NOMO-1 treated with dmso at 0.1 percent for 144 hours (cell line): Measurements from ENCODE around the gene USH2A.

Experiments used
- DNase-seq: peaks from one replicate; lab custom pipeline; 2025; ENCODE audit not compliant: unreplicated experiment; lab: John Stamatoyannopoulos, UW

The USH2A gene

GRCh38 chr1:215807911-215808436 lies 615.3 kb downstream of the USH2A start:
- DNase-seq: no peak

- DNase-seq: no peak
Observed at GRCh38 chr1:215807218-215807617, 616.0 kb downstream of the USH2A start.

GRCh38 chr1:215797859-215798258 lies 625.4 kb downstream of the USH2A start:
- DNase-seq: no peak

GRCh38 chr1:215794156-215794555 lies 629.1 kb downstream of the USH2A start:
- DNase-seq: no peak

GRCh38 chr1:215793180-215793579 lies 630.1 kb downstream of the USH2A start:
- no peak for DNase-seq

GRCh38 chr1:215792446-215792845 lies 630.8 kb downstream of the USH2A start:
- no peak for DNase-seq

GRCh38 chr1:215789981-215790380 lies 633.3 kb downstream of the USH2A start:
- DNase-seq: no peak

GRCh38 chr1:215786997-215787396 lies 636.3 kb downstream of the USH2A start:
- no peak for DNase-seq

- DNase-seq: no peak
Observed at GRCh38 chr1:215780641-215781040, 642.6 kb downstream of the USH2A start.

GRCh38 chr1:215780139-215780538 lies 643.1 kb downstream of the USH2A start:
- DNase-seq: no peak

GRCh38 chr1:215779729-215780128 lies 643.5 kb downstream of the USH2A start:
- DNase-seq: no peak

- no peak for DNase-seq
Observed at GRCh38 chr1:215777370-215777925, 645.8 kb downstream of the USH2A start.

- DNase-seq: no peak
Observed at GRCh38 chr1:215776336-215776735, 646.9 kb downstream of the USH2A start.

- DNase-seq: no peak
Observed at GRCh38 chr1:215772151-215772550, 651.1 kb downstream of the USH2A start.

- DNase-seq: no peak
Observed at GRCh38 chr1:215768303-215768702, 654.9 kb downstream of the USH2A start.

- DNase-seq: no peak
Observed at GRCh38 chr1:215767761-215768160, 655.5 kb downstream of the USH2A start.

GRCh38 chr1:215766521-215766920 lies 656.7 kb downstream of the USH2A start:
- DNase-seq: no peak

- DNase-seq: no peak
Observed at GRCh38 chr1:215765833-215766232, 657.4 kb downstream of the USH2A start.

GRCh38 chr1:215761446-215761845 lies 661.8 kb downstream of the USH2A start:
- no peak for DNase-seq

- no peak for DNase-seq
Observed at GRCh38 chr1:215754112-215754511, 669.1 kb downstream of the USH2A start.

GRCh38 chr1:215749414-215749813 lies 673.8 kb downstream of the USH2A start:
- no peak for DNase-seq

GRCh38 chr1:215748431-215748830 lies 674.8 kb downstream of the USH2A start:
- DNase-seq: no peak

- no peak for DNase-seq
Observed at GRCh38 chr1:215744419-215744818, 678.8 kb downstream of the USH2A start.
